Skeletal muscle tissue (tissue), 4 donors: ENCODE measurements around the gene MCM5. TPM values are rescaled to one million over a fixed set of nuclear protein-coding genes. Genes with fewer than 3 reads are reported as not detected.
"Not testable (repeated sequence)": the region's sequence is repeated elsewhere in the genome, so short reads cannot be mapped to it uniquely, and the experiment has no call there.

Experiments
- H3K27ac ChIP-seq: one replicate; pipeline ENCODE4 v1.7.0; 2013; ENCODE audit warnings: mild to moderate bottlenecking, low read depth, low read length, inconsistent platforms
- H3K27me3 ChIP-seq, 3 donors: one replicate each; pipeline ENCODE4 v1.7.0; 2013; ENCODE audit warnings: low read length in 3 of 3; ENCODE audit not compliant: control insufficient read depth in 3 of 3, insufficient read depth in 3 of 3
- H3K36me3 ChIP-seq, 3 donors: one replicate each; pipeline ENCODE4 v1.7.0; 2013; ENCODE audit warnings: low read length in 3 of 3; ENCODE audit not compliant: control insufficient read depth in 3 of 3, insufficient read depth in 3 of 3
- H3K4me1 ChIP-seq, 3 donors: one replicate each; pipeline ENCODE4 v1.7.0; 2013; ENCODE audit warnings: low read length in 3 of 3, mild to moderate bottlenecking in 3 of 3; ENCODE audit not compliant: control insufficient read depth in 3 of 3, insufficient read depth in 3 of 3
- H3K4me3 ChIP-seq, 3 donors: one replicate each; pipeline ENCODE4 v1.7.0; 2013; ENCODE audit warnings: low read length in 3 of 3
- H3K9ac ChIP-seq, 3 donors: one replicate each; pipeline ENCODE4 v1.7.0; 2013; ENCODE audit warnings: low read length in 3 of 3, mild to moderate bottlenecking in 3 of 3, moderate library complexity in 2 of 3, low read depth in 1 of 3
- H3K9me3 ChIP-seq, 3 donors: one replicate each; pipeline ENCODE4 v1.7.0; 2013; ENCODE audit warnings: low read length in 3 of 3; ENCODE audit not compliant: control insufficient read depth in 3 of 3
- total RNA-seq: library from RNA; depleted of rRNA; stranded (reverse); fragments of >200 nt; gene quantifications from one replicate; pipeline ENCODE4 v1.2.3, GENCODE V29; 2014
- donor health status: Osteomylitis.

The MCM5 gene
- total RNA-seq, 1 donor from 2014 or later = 25.1 TPM

GRCh38 chr22:35438673-35439364 lies 38.9 kb downstream of the MCM5 start:
- H3K9me3 ChIP-seq, H3K4me3 ChIP-seq, H3K9ac ChIP-seq, H3K4me1 ChIP-seq, H3K27ac ChIP-seq, H3K27me3 ChIP-seq, H3K36me3 ChIP-seq: not testable (repeated sequence)

- H3K4me3 ChIP-seq = no peak overlapping the region
- no peaks in the 10 kb centered on the region for H3K9me3 ChIP-seq
- no peaks in the 10 kb centered on the region for H3K36me3 ChIP-seq
- H3K27ac ChIP-seq = no peak overlapping the region
- no peaks in the 10 kb centered on the region for H3K4me1 ChIP-seq
- H3K9ac ChIP-seq = no peak overlapping the region
- no peaks in the 10 kb centered on the region for H3K27me3 ChIP-seq
Measured at GRCh38 chr22:35439365-35439717, 39.4 kb downstream of the MCM5 start.

- H3K4me1 ChIP-seq = no peaks in the 10 kb centered on the region
- H3K27ac ChIP-seq = no peak overlapping the region
- no peaks in the 10 kb centered on the region for H3K27me3 ChIP-seq
- no peak overlapping the region for H3K9ac ChIP-seq
- no peaks in the 10 kb centered on the region for H3K36me3 ChIP-seq
- H3K9me3 ChIP-seq = no peaks in the 10 kb centered on the region
- H3K4me3 ChIP-seq = no peak overlapping the region
Measured at GRCh38 chr22:35440129-35440528, 40.2 kb downstream of the MCM5 start.

GRCh38 chr22:35441489-35442100 lies 41.7 kb downstream of the MCM5 start:
- Histone ChIP-seq H3K36me3 (no peaks in the 10 kb centered on the region), H3K4me3 (no peak overlapping the region), H3K27me3 (no peaks in the 10 kb centered on the region), H3K4me1 (no peaks in the 10 kb centered on the region), H3K27ac (no peak overlapping the region), H3K9ac (no peak overlapping the region), H3K9me3 (no peaks in the 10 kb centered on the region)

DNA sequence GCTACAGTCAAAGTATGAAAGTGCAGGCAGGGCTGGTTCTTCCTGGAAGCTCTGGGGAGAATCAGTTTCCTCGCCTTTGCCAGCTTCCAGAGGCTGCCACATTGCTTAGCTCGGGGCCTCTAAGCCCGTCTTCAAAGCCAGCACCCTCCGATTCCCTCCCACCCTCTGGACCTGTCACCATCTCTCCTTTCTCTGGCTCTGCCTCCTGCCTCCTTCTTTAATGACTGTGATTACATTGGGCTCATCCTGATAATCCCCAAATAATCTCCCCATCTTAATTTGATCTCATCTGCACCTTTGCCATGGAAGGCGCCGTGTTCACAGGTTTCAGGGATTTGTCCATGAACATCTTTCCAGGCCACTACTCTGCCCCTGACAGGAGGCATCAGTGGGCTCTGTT lies 42.5 kb downstream of the MCM5 start:
- no peak overlapping the region for H3K9ac ChIP-seq
- H3K27me3 ChIP-seq = no peaks in the 10 kb centered on the region
- no peak overlapping the region for H3K4me3 ChIP-seq
- H3K36me3 ChIP-seq = no peaks in the 10 kb centered on the region
- H3K9me3 ChIP-seq = no peaks in the 10 kb centered on the region
- no peaks in the 10 kb centered on the region for H3K4me1 ChIP-seq
- H3K27ac ChIP-seq = no peak overlapping the region

GRCh38 chr22:35443338-35443737 lies 43.4 kb downstream of the MCM5 start:
- Histone ChIP-seq H3K27ac (no peak overlapping the region), H3K9me3 (no peaks in the 10 kb centered on the region), H3K9ac (no peak overlapping the region), H3K27me3 (no peaks in the 10 kb centered on the region), H3K4me1 (no peaks in the 10 kb centered on the region), H3K4me3 (no peak overlapping the region), H3K36me3 (peaks cover 0 to under 1% (median 0%) of the 10 kb centered on the region in 3 donors)

DNA sequence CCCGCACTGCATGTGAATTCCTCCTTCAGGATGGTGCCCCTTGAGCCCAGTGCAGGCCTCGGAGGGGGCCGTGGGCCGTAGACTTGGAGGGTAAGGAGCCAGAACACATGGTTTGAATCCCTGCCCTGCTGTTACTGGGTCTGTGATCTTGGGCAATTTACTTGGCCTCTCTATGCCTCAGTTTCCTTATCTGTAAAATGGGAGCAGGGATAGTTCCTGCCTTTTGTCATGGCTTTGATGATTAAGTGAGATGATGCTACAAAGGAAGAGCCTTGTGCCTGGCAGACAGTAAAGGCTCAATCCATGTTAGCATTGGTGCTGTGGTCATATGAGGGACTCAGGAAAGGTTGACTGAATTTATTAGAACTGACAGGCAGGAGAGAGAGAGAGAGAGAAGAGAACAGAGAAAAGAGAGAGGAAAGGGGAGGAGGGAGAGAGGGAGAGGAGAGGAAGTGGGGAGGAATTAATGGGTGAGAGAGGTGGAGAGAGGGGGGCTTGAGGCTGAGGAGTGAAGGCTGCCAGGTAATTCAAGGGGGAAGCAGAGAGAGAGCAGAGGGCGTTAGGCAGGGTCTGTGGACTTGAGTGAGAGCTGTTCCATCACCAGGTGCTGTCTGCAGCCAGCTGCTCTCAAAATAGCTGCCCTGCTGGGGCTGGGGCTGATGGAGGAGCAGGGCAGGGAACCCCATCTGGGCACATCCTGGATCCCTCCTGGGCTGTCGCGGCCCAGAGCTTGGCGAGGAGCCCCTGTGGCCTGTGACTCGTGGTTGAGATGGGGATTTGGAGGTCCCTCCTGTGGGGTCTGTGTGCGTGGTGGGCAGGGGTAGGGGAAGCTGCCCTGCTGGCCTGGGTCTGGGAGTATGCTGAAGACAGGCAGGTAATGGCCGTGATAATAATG lies 44.1 kb downstream of the MCM5 start:
- H3K36me3 ChIP-seq = peaks cover 0 to 2% (median 0%) of the 10 kb centered on the region in 3 donors
- no peak overlapping the region for H3K9ac ChIP-seq
- H3K27ac ChIP-seq = no peak overlapping the region
- H3K4me1 ChIP-seq = no peaks in the 10 kb centered on the region
- H3K4me3 ChIP-seq = no peak overlapping the region
- H3K9me3 ChIP-seq = no peaks in the 10 kb centered on the region
- H3K27me3 ChIP-seq = no peaks in the 10 kb centered on the region

GRCh38 chr22:35444685-35445399 lies 44.9 kb downstream of the MCM5 start:
- H3K9me3 ChIP-seq = no peaks in the 10 kb centered on the region
- H3K4me1 ChIP-seq = no peaks in the 10 kb centered on the region
- no peak overlapping the region for H3K4me3 ChIP-seq
- H3K27ac ChIP-seq = no peak overlapping the region
- peaks cover 0 to 2% (median 0%) of the 10 kb centered on the region in 3 donors for H3K36me3 ChIP-seq
- H3K9ac ChIP-seq = no peak overlapping the region
- no peaks in the 10 kb centered on the region for H3K27me3 ChIP-seq

GRCh38 chr22:35445933-35446332 lies 46.0 kb downstream of the MCM5 start:
- Histone ChIP-seq H3K36me3 (peaks cover 0 to 2% (median 0%) of the 10 kb centered on the region in 3 donors), H3K4me3 (no peak overlapping the region), H3K4me1 (no peaks in the 10 kb centered on the region), H3K27me3 (no peaks in the 10 kb centered on the region), H3K27ac (no peak overlapping the region), H3K9me3 (no peaks in the 10 kb centered on the region), H3K9ac (no peak overlapping the region)
